DMS153 treated with DMSO at 0.1 percent for 48 hours (cell line): ENCODE measurements around the gene PLEKHM2.
"Not testable (repeated sequence)": the region's sequence is repeated elsewhere in the genome, so short reads cannot be mapped to it uniquely, and the experiment has no call there.

Experiments
- DNase-seq: peaks from one replicate; lab custom pipeline; 2025; ENCODE audit not compliant: unreplicated experiment; lab: John Stamatoyannopoulos, UW

The PLEKHM2 gene

DNA sequence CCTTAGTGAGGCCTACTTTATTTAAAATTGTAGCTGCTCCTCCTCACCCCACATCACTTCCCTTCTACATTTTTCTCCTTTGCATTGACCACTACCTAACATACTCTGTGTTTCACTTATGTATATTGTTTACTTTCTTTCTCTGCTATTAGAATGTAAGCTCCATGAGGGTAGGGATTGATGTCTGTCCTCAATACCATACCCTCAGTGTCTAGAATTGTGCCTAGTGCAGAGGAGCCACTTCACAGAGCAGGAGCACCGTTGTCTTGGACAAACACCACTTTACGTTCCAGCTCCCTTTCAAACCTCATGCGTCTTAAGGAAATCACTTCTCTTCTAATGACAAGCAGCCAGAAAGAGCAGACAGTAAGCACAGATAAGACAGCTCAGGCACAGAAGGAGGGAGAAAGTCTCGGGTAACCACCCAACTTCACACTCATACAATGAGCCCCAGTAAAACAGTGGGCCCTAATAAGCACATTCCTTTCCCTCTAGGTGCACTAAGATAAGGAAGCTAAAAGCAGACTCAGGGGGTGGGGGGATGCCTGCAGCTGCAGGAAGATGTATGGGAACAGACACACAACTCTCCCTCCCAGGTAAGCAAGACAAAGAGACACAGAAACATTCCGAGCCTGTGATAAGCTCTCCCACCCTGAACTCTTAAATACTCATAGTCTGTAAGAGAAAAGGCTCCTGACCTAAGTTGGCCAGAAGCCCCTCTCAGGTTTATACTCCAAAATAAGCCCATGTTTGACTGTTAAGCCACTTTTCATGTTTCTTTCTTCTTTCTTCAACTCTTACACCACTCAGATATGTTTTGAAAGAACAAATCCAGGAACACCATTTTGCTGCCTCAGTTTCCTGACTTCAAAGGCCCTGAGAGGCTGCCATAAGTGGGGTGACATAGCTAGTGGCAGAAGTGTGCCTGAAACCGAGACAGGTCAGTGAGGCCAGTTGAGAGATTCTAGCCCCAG lies 7.1 kb upstream of the PLEKHM2 start:
- no peak for DNase-seq

DNA sequence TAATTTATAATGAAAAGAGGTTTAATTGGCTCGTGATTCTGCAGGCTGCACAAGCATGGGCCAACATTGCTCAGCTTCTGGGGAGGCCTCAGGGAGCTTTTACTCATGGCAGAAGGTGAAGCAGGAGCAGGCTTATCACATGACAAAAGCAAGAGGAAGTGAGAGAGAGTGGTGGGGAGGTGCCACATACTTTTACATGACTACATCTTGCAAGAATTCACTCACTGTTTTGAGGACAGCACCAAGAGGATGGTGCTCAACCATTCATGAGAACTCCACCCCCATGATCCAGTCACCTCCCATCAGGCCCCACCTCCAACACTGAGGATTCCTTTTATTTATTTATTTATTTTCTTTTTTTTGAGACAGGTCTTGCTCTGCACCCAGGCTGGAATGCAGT lies 5.5 kb upstream of the PLEKHM2 start:
- DNase-seq, result no peak

DNA sequence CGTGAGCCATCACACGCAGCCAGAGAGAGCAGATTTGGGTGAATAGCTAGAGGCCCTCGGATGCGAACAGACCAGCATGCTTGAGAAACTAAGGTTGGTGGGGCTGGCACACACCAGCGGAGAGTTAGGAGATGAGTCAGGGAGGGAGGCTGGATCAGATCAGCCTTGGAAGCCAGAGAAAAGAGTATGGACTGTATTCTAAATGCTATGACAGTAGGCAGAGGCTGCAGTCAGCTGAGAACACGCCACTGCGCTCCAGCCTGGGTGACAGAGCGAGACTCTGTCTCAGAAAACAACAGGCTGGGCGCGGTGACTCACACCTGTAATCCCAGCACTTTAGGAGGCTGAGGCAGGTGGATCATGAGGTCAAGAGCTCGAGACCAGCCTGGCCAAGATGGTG lies 4.0 kb upstream of the PLEKHM2 start:
- no peak for DNase-seq

DNA sequence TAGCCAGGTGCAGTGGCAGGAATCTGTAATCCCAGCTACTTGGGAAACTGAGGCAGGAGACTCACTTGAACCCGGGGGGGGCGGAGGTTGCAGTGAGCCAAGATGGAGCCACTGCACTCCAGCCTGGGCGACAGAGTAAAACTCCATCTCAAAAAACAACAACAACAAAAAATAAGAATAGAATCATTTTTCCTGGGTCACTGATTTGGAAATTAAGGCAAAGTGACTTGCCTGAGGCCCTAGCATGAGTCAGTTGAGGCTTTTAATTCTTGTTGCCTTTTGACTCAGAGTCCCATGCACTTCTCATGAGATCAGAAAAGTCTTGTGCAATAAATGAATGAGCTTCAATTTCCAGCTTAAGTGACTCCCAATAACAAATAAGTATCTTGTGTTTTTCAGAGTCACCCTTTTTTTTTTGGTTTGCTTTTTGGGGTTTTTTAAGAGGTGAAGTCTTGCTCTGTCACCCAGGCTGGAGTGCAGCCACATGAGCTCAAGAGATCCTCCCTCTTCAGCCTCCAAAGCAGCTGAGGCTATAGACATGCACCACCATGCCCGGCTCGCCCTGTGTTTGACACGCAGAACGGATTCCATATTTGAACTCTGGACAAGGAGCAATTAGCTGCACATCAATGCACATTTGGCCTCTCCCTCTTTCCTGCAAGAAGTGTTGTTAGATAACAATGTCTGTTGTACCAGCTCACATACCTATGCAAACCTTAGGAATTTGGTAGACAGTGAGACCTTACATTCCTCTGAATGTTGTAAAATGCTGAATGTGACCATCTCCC lies 3.4 kb upstream of the PLEKHM2 start:
- DNase-seq, result no peak

DNA sequence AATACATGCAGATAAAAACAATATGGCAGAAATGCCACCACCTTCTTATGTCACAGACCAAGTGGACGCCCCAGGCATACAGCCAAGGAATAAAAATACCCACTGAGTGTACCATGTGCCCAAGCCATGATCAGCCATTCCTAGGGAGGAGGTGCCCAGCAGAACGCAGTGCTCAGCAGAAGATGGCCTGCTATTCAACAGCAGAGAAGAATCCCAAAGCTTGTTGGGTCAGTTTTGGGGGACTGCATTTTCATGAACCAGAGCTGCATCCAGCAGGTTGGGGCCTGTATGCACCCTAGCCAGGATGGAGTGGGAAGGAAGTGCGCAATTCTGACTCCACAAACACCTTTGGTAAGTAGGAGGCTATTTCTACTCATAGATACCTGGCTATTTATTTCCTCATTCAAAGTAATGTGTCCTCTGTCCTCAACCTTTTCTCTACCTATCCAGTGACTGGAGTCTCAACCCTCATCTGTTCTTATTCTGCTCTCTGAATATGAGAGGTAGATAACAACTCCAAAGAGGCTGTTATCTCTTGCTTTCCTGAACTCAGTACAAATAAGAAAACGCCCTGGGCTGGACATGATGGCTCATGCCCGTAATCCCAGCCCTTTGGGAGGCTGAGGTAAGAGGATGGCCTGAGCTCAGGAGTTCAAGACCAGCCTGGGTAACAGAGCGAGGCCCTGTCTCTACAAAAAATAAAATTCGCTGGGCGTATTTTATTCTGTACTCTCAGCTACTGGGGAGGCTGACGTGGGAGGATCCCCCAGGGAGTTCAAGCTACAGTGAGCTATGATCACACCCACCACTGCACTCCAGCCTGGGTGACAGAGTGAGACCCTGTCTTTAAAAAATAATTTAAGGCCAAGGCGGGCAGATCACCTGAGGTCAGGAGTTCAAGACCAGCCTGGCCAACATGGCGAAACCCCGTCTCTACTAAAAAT lies 2.5 kb upstream of the PLEKHM2 start:
- no peak for DNase-seq

DNA sequence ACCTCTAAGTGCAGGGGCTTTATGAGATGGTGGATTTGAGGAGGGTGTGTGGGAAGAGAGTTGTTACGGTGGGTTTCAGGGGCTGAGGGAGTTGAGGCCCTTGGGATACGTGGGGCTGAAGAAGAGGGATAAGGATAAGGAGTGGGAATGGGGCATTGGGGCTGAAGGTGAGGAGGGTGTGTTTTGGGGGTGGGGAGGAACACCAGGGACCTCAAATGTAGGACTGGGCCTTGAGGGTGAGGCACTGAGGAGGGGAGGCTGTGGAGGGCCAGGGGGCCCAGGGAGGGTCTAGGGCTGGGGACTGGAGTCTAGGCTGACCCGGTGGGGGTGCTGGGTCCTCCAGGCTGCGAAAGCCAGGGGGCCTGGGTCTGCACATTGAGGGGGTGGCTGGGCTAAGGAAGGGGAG lies 1.2 kb upstream of the PLEKHM2 start:
- no peak for DNase-seq

DNA sequence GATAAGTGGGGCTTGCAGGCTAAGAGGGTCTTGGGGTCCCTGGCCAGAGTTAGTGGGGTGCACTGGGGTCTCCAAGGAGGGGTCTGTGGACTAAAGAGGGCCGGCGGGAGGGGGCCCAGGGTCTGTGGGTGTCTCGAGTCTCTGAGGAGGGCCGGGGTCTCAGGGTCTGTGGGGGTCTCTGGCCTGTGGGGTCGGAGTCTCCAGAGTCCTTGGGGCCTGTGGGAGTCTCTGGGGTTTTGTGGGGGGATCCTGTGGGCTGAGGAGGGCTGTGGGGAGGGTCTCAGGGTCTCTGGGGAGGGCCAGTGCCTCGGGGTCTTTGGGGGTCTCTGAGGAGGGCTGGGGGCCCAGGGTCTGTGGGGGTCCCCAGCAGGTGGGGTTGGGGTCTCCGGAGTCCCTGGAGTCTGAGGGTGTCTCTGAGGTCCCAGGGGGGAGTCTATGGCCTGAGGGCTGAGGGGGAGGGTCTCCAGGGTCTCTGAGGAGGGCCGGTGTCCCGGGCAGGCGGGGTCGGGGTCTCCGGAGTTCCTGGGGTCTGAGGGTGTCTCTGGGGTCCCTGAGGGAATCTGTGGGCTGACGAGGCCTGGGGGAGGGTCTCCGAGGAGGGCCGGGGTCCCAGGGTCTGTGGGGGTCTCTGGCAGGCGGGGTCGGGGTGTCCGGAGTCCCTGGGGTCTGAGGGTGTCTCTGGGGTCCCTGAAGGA lies 628 bp upstream of the PLEKHM2 start:
- DNase-seq, result no peak

DNA sequence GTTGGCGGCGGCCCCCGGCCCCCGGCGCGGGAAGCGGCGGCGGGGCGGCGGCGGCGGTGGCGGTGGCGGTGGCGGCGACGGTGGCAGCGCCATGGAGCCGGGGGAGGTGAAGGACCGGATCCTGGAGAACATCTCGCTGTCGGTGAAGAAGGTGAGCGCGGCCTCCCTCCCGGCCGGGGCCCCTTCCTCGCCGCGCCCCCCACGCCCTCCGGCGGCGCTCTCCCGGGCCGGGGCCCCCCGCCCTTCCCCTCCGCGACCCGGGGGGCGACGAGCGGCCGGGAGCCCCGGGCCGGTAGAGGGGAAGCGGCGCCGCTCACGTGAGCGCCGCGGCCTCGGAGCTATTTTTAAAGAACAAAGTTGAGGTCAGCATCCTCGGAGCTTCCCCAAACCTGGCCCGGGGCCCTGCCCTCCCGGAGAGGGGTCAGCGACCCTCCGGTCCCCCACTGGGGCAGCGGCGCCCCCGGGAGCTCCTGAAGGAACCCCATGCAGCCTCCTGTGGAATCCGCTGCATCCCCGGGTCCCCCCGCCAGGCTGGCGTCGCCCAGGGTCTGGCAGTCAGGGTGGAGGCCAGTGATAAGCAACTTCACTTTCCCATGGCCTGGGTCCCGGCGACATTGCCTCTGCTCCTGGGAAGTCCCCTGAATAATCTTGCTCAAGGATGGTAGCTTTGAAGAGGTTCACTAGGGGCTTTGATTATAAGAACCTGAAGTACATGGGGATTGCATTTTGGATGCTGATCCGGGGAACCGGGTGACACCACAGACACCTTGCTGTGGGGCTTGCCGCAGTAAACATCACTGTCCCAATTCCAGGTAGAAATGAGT lies 560 bp downstream of the PLEKHM2 start:
- DNase-seq, result no peak

DNA sequence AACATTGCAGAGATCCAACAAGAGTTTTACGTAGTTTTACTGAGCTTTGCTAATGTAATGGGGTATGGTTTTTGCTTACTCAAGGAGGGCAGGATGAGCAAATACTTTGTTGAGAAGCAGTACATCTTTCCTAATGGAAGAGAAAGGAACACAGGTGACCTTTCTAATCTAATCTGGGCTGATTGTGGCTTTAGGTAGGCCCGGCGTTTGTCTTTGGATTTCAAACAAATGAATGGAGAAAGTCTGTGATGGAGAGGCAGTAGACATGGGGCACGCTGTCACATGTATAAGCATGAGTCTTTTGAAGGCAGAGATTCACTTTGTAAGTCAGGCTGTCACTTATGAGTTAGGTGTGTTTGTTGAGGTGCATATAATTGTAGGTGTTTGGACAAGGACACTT lies 1.7 kb downstream of the PLEKHM2 start:
- DNase-seq, result no peak

DNA sequence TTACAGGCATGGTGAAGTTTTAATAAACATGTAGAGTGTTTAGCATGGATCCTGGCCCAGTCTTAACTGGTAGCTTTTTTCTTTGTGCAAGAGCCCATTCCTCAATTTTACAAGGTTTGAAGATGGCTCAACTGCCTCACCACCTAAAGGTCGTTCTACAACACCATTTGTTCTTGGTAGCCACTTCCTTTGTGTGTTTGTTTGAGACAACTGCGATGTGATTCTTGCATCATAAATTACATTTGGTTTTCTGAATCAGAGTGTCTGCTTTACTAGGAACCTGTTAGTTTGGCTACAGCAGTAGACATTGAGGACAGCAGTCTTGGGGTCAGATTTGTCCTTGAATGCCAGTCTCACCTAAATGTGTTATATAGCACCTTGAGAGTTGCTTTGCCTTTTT lies 3.3 kb downstream of the PLEKHM2 start:
- DNase-seq, result no peak

DNA sequence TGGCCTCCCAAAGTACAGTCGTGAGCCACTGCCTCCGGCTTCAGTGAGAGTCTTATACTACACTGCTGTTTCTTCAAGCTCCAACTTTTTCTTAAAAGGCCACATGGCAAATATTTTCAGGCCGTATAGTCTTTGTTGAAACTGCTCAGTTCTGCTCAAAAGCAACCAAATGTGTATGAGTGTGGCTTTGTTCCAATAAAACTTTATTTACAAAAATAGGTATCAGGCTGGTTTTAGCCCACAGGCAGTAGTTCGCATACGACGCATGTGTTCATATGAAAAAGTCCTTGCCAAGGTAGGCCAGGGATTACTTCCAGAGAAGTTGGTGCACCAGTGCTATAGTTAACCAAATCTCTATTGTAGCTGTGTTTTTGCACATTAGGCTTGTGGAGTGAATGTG lies 6.2 kb downstream of the PLEKHM2 start:
- no peak for DNase-seq

DNA sequence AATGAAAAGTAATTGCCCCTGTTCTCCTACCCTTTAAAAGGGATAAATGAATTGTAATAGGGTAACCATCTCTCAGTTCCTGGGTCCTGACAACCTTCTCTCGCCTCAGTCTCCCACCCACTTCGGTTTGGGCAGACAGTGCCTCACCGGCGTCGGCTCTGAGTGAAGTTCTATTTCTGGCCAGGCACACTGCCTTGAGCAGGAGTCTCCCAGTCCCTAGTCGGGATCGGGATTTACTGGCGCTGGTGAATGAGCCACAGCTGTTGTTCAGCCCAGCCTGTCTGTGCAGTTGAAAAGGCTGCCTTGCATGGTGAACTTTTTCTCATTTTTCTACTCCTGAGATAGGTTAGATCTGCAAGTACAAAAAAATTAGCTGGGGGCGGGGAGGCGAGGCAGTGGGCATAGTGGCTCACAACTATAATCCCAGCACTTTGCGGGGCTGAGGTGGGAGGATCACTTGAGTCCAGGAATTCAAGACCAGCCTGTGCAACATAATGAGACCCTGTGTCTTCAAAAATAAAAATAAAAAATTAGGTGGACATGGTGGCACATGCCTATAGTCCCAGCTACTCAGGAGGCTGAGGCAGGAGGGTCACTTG lies 7.4 kb downstream of the PLEKHM2 start:
- no peak for DNase-seq

DNA sequence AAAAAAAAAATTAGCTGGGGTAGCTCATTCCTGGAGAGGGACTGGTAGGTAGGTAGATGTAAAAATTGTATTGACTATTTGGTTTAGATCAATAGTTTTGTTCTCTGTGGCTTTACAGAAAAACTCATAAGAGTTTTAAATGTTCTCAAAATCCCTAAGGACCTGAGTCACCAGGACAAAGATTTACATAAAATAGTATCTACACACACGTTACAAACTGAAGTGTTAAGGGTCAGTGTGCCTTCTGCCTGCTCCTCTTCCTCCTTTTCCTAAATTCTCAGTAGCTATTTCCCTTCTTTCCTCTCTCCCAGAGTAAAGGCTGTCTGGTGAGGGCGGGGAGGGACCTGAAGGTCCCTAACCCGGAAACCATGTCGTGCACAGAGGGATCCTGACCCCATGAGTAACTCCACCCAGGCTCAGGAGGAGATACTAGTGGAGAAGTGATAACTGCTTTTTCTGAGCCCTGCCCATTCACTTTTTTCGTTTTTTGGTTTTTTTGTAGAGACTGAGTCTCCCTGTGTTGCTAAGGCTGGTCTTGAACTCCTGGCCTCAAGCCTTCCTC lies 8.1 kb downstream of the PLEKHM2 start:
- DNase-seq, result no peak

DNA sequence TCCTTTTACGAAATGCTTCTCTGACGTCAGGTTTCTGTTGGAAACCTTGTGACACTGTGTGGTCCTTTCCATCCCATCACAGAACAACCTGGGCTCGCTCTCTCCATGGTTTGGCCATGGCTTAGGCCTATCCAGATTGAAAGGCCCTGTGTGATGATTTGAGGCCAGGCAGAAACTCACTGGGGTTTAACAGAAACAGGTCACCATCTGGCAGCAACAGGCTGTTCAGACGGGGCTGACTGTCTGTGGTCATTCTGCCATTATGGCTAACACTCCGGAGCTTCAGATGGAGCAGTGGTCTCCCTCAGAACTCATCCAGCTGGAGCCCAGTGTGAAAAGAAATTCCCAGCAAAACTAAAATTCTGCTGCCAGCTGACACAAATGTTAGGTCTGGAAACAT lies 9.3 kb downstream of the PLEKHM2 start:
- DNase-seq, result no peak

DNA sequence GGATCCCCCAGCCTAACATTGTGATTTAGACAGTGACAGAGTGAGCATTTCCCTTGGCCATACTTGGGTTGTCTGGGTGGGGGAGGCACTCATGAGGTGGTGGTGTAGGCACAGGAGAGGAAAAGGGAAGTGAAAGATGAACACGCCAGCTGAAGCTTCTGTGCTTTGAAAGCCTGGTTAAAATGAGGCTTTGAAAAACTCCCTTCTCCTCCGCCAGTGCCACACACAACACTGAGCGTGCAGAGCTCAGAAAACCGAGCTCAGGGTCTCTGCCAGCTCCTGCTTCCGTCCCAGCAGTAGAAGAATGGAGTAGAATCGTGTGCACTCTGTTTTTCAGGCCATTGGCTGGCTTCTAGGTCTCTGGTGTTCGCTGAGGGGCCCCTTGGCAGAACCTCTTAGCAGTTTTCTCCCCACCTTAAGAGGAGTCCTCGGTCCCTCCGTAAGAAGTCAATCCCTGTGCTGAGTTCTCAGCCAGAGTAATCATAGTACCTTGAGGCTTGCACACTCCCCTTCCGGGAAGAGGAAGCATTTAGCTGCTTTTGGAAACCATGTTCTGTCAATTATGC lies 12.9 kb downstream of the PLEKHM2 start:
- no peak for DNase-seq

DNA sequence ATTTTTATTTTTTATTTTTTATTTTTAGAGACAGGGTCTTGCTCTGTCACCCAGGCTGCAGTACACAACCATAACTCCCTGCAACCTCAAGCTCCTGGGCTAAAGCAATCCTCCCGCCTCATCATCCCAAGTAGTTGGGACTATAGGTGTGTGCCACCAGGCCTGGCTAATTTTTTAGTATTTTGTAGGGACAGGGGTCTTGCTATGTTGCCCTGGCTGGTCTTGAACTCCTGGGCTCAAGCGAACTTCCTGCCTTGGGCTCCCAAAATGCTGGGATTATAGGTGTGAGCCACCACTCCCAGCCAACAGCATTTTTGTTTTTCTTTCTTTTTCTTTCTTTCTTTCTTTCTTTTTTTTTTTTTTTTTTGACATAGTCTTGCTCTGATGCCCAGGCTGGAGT lies 14.1 kb downstream of the PLEKHM2 start:
- no peak for DNase-seq

DNA sequence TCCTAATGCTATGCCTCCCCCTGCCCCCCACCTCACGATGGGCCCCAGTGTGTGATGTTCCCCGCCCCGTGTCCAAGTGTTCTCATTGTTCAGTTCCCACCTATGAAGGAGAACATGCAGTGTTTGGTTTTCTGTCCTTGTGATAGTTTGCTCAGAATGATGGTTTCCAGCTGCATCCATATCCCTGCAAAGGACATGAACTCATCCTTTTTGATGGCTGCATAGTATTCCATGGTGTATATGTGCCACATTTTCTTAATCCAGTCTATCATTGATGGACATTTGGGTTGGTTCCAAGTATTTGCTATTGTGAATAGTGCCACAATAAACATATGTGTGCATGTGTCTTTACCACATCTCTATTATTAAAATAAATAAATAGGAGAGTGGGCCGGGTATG lies 15.2 kb downstream of the PLEKHM2 start:
- not testable (repeated sequence) for DNase-seq

DNA sequence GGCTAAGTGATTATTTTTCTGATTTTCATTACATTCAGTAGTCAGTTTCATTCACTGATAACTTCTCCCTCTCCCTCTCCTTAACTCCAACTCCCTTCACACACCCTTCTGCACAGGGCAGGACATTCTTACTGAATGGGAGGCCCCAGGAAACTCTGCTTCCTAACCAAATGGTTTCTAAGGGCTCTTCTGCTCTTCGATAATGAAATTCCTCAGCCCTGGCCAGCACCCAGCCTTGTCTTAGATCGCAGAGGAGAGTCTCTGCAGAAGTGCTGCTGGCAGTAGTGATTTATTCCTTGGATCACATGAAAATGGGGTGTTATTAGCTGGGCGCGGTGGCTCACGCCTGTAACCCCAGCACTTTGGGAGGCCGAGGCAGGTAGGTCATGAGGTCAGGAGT lies 16.4 kb downstream of the PLEKHM2 start:
- DNase-seq, result no peak

DNA sequence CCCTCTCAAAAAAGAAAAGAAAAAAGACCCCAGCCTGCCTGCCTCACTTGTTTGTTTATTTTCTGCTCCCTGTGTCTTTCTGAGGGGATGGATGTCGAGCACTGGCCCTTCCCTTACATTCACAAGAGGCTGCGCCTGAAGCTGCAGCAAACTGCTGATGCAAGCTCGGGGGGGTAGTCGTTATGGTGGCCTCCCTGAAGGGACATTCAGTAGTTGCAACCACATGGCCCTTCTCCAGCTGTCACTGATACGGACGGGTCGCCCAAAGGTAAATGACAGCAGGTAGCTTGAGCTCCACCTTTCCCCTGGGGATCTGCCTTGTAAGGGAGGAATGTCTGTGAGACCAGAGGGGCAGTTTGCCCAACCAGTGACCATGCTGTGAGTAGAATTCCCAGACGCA lies 17.7 kb downstream of the PLEKHM2 start:
- DNase-seq, result no peak
